GM21723 (cell line): ENCODE data around the gene KIAA1586.

Experiments used
- ATAC-seq: cut with Tn5 transposase; IDR thresholded peaks from one replicate; pipeline ENCODE4 v1.9.1; 2021; ENCODE audit warnings: mild to moderate bottlenecking, moderate library complexity; ENCODE audit not compliant: unreplicated experiment

The KIAA1586 gene

GRCh38 chr6:57102976-57103375 is 56.5 kb downstream of the KIAA1586 start:
- ATAC-seq, result no peak

GRCh38 chr6:57104336-57104735 is 57.8 kb downstream of the KIAA1586 start:
- ATAC-seq, result no peak
